ENCODE data around the gene TACC3. TPM values are rescaled to one million over a fixed set of nuclear protein-coding genes. Genes with fewer than 3 reads are reported as not detected.

TACC3 gene
- total RNA-seq, 4 donors from 2014 or later = 4.8 to 10.3 (median 5.1) TPM

GRCh38 chr4:1792832-1793495, 71.6 kb downstream of the TACC3 start, which contains the start of gene FGFR3:
TSS of gene FGFR3 (plus strand) at chr4:1793293. CDS start at chr4:1793935, 642 bp downstream.
- TF ChIP-seq POLR2A (IDR thresholded peaks at IDR 0.05) (peak in 1 of 2 donors; percentile 57), CTCF (IDR thresholded peaks at IDR 0.05) (no peak)
- intact Hi-C loops (cut with DNase I) = no loop called here
- H3K27ac ChIP-seq = no peak within 1 kb of the TSS
- H3K4me1 ChIP-seq = peaks cover 11 to 22% of the 10 kb centered on the region in 2 donors
- DNase-seq = peak; percentile 22 to 41
- peaks cover 5% of the 10 kb centered on the region for H3K27me3 ChIP-seq
- H3K4me3 ChIP-seq (replicated peaks in 1 of 3) = peak within 1 kb of the TSS in 1 of 3 donors; percentile 47
- no peaks in the 10 kb centered on the region for H3K9me3 ChIP-seq
- no peaks in the 10 kb centered on the region for H3K36me3 ChIP-seq
- 0 to 3% methylated on average over 4 to 12 of the region's 95 CpGs for WGBS, 2 donors

GRCh38 chr4:1793496-1793840, 72.1 kb downstream of the TACC3 start:
- no peaks in the 10 kb centered on the region for H3K9me3 ChIP-seq
- H3K27ac ChIP-seq = no peak overlapping the region
- peak overlapping the region in 1 of 3 donors; percentile 47 for H3K4me3 ChIP-seq (replicated peaks in 1 of 3)
- H3K4me1 ChIP-seq = peaks cover 11 to 22% of the 10 kb centered on the region in 2 donors
- no peak for TF ChIP-seq CTCF (IDR thresholded peaks at IDR 0.05)
- TF ChIP-seq POLR2A (IDR thresholded peaks at IDR 0.05) = no peak
- intact Hi-C loops (cut with DNase I) = no loop called here
- H3K36me3 ChIP-seq = no peaks in the 10 kb centered on the region
- peaks cover 5% of the 10 kb centered on the region for H3K27me3 ChIP-seq
- peak; percentile 45 to 51 for DNase-seq
- WGBS, 2 donors = 0% methylated on average over 3 of the region's 44 CpGs; no CpG with 5 or more reads in 1 of the 2 donors

DNA sequence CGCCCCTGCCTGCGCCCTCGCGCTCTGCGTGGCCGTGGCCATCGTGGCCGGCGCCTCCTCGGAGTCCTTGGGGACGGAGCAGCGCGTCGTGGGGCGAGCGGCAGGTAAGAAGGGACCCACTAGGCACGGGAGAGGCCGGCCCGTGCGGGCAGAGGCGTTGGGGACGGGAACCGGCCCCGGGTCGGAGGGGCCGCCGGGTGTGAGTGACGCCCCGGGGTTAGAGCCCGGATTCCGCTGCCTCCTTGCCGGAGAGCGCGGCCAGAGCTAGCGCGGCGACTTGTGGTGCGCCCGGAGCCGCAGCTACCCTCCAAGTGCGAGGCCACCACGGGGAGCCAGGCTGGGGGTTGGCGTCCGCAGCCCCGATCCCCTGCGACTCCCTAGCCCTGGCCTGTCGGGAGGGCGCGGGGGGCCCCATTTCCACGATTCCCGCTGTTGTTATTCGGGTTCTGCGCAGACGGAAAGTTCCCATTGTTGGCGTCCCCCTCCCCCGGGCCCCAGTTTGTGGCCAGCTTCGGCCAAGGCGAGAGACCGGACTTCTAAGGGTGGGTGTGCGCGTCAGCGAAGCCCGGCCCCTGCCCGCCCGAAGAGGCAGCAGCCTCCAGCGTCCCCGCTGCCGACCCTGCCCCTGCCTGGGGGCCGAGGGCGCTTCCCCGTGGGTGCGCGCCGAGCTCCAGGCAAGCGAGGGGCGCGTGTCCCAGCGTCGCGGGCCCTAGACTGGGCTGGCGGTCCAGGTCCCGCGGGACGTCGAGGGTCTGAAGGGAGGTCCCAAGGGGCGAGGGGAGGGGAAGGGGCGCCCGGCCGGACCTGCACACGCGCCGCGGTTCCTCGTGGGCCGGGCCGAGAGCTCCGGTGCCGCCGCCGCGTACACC, 72.9 kb downstream of the TACC3 start:
- H3K27ac ChIP-seq = no peak overlapping the region
- peaks cover 5% of the 10 kb centered on the region for H3K27me3 ChIP-seq
- H3K4me3 ChIP-seq (replicated peaks in 1 of 3) = peak overlapping the region in 1 of 3 donors; percentile 47
- TF ChIP-seq CTCF (IDR thresholded peaks at IDR 0.05) (no peak), POLR2A (IDR thresholded peaks at IDR 0.05) (no peak)
- no peak for DNase-seq
- intact Hi-C loops (cut with DNase I) = no loop called here
- H3K9me3 ChIP-seq = no peaks in the 10 kb centered on the region
- WGBS, 2 donors = 1 to 2% methylated on average over 18 to 21 of the region's 101 CpGs
- peaks cover 11 to 22% of the 10 kb centered on the region in 2 donors for H3K4me1 ChIP-seq
- H3K36me3 ChIP-seq = no peaks in the 10 kb centered on the region

Small RNA genes lying within 50 kb of the gene (small RNA-seq; reads per million reads assigned to genes)
- not detected for gene RF00019

Other genes with a start within 250 kb of the TACC3 start
- 10 to 100 TPM; 17.5 to 34.9 (median 21.7) TPM for gene FAM53A, start 37.2 kb upstream of the TACC3 start, total RNA-seq
- 10 to 100 TPM; 41.2 to 48.5 (median 43.3) TPM for gene SLBP, start 9.2 kb upstream of the TACC3 start, total RNA-seq
- gene TMEM129, start 198 bp upstream of the TACC3 start, total RNA-seq = 100 to 1,000 TPM in 2 of 4 donors, 10 to 100 TPM in 2; 64.8 to 138 (median 106) TPM
- 1 to 10 TPM in 2 of 4 donors, under 1 TPM in 2; 0.78 to 5.1 (median 1.6) TPM for gene FGFR3, start 71.8 kb downstream of the TACC3 start, total RNA-seq
- 10 to 100 TPM; 30.1 to 58.4 (median 49.0) TPM for gene LETM1, start 134.6 kb downstream of the TACC3 start, total RNA-seq
- 10 to 100 TPM; 30.9 to 63.7 (median 40.3) TPM for gene NSD2, start 149.9 kb downstream of the TACC3 start, total RNA-seq